Measurements from ENCODE around the gene QRICH1. TPM values are rescaled to one million over a fixed set of nuclear protein-coding genes. Genes with fewer than 3 reads are reported as not detected.

QRICH1 gene
- total and polyA plus RNA-seq, 10 donors: 35.9 to 127 (median 101) TPM

- no peaks in the 10 kb centered on the region for H3K27me3 ChIP-seq (replicated peaks in 1 of 7)
- no peaks in the 10 kb centered on the region for H3K9me3 ChIP-seq
- H3K4me1 ChIP-seq: peaks cover 20 to 79% (median 57%) of the 10 kb centered on the region in 6 donors
- no peak for DNase-seq
- H3K27ac ChIP-seq: peak overlapping the region in 2 of 8 donors; percentile 11 to 53
- H3K36me3 ChIP-seq: peaks cover 0 to 64% (median 49%) of the 10 kb centered on the region in 6 donors
- no peak overlapping the region for H3K4me3 ChIP-seq
- 84 to 94% (median 91%) methylated on average over 6 to 8 of the region's 8 CpGs for WGBS, 5 donors
- intact Hi-C loops (cut with DNase I; ENCODE audit: low total_unique reads): loop anchor here (10.0 kb wide), 1 partner anchor 79 kb away; the partner anchor contains the start of gene QARS1
- TF ChIP-seq POLR2A (IDR thresholded peaks at IDR 0.05) (no peak), CTCF (IDR thresholded peaks at IDR 0.05 in 8 of 11, conservative IDR thresholded peaks at IDR 0.05 in 3 of 11) (no peak), POLR2AphosphoS5 (IDR thresholded peaks at IDR 0.05) (peak in 2 of 3 donors; percentile 41 to 66)
These were observed 67.9 kb downstream of the QRICH1 start for GRCh38 chr3:49025793-49026520.

- WGBS, 5 donors: 27 to 78% (median 73%) methylated on average over 3 to 13 of the region's 13 CpGs
- no peak overlapping the region for H3K4me3 ChIP-seq
- intact Hi-C loops (cut with DNase I; ENCODE audit: low total_unique reads): loop anchor here (10.0 kb wide), 1 partner anchor 80 kb away; the partner anchor contains the start of gene QARS1
These were observed 68.7 kb downstream of the QRICH1 start for GRCh38 chr3:49025005-49025792.

GRCh38 chr3:49024449-49024848, 69.4 kb downstream of the QRICH1 start:
- Histone ChIP-seq H3K4me1 (peaks cover 27 to 87% (median 66%) of the 10 kb centered on the region in 6 donors), H3K27ac (peak overlapping the region in 2 of 8 donors; percentile 7 to 53), H3K36me3 (peaks cover 0 to 52% (median 39%) of the 10 kb centered on the region in 6 donors), H3K4me3 (no peak overlapping the region), H3K27me3 (replicated peaks in 1 of 7) (no peaks in the 10 kb centered on the region), H3K9me3 (no peaks in the 10 kb centered on the region)
- intact Hi-C loops (cut with DNase I; ENCODE audit: low total_unique reads): loop anchor here (10.0 kb wide), 1 partner anchor 80 kb away; the partner anchor contains the start of gene QARS1
- DNase-seq: no peak
- 79 to 90% (median 85%) methylated on average over 4 to 5 of the region's 5 CpGs for WGBS, 5 donors
- TF ChIP-seq CTCF (IDR thresholded peaks at IDR 0.05 in 8 of 11, conservative IDR thresholded peaks at IDR 0.05 in 3 of 11): no peak
- no peak for TF ChIP-seq POLR2AphosphoS5 (IDR thresholded peaks at IDR 0.05)
- no peak for TF ChIP-seq POLR2A (IDR thresholded peaks at IDR 0.05)

More at GRCh38 chr3:49025005-49025792, 68.7 kb downstream of the QRICH1 start:
- Histone ChIP-seq H3K27me3 (replicated peaks in 1 of 7) (no peaks in the 10 kb centered on the region), H3K27ac (peak overlapping the region in 2 of 8 donors; percentile 11 to 53), H3K36me3 (peaks cover 0 to 57% (median 42%) of the 10 kb centered on the region in 6 donors), H3K9me3 (no peaks in the 10 kb centered on the region), H3K4me1 (peaks cover 23 to 87% (median 63%) of the 10 kb centered on the region in 6 donors)
- DNase-seq: no peak
- TF ChIP-seq POLR2AphosphoS5 (IDR thresholded peaks at IDR 0.05) (peak; percentile 46 to 70 (median 50)), POLR2A (IDR thresholded peaks at IDR 0.05) (no peak)

- no peaks in the 10 kb centered on the region for H3K9me3 ChIP-seq
- no peak overlapping the region for H3K27ac ChIP-seq
- DNase-seq: no peak
- WGBS, 5 donors: 82 to 95% (median 94%) methylated on average over 4 of the region's 4 CpGs
- peaks cover 0 to 52% (median 39%) of the 10 kb centered on the region in 6 donors for H3K36me3 ChIP-seq
- TF ChIP-seq CTCF (IDR thresholded peaks at IDR 0.05 in 8 of 11, conservative IDR thresholded peaks at IDR 0.05 in 3 of 11): no peak
- TF ChIP-seq POLR2A (IDR thresholded peaks at IDR 0.05): no peak
- no peak for TF ChIP-seq POLR2AphosphoS5 (IDR thresholded peaks at IDR 0.05)
- no peak overlapping the region for H3K4me3 ChIP-seq
- H3K27me3 ChIP-seq (replicated peaks in 1 of 7): no peaks in the 10 kb centered on the region
- intact Hi-C loops (cut with DNase I; ENCODE audit: low total_unique reads): loop anchor here (10.0 kb wide), 1 partner anchor 81 kb away; the partner anchor contains the start of gene QARS1
- peaks cover 31 to 88% (median 68%) of the 10 kb centered on the region in 6 donors for H3K4me1 ChIP-seq
These were observed 70.1 kb downstream of the QRICH1 start for GRCh38 chr3:49023775-49024174.
